Subcutaneous abdominal adipose tissue (tissue), 5 donors: ENCODE results near the gene LSAMP.

Experiments
- H3K27ac ChIP-seq: one replicate; pipeline ENCODE4 v1.7.0; 2013; ENCODE audit warnings: low read depth, mild to moderate bottlenecking, inconsistent platforms, low read length, moderate library complexity
- H3K27me3 ChIP-seq, 5 donors: one replicate each; pipeline ENCODE4 v1.7.0; 2013; ENCODE audit warnings: low read length in 5 of 5, inconsistent platforms in 1 of 5; ENCODE audit not compliant: control insufficient read depth in 5 of 5, insufficient read depth in 4 of 5
- H3K36me3 ChIP-seq, 5 donors: one replicate each; pipeline ENCODE4 v1.7.0; 2013; ENCODE audit warnings: low read length in 5 of 5; ENCODE audit not compliant: control insufficient read depth in 5 of 5, insufficient read depth in 5 of 5
- H3K4me1 ChIP-seq, 5 donors: one replicate each; pipeline ENCODE4 v1.7.0; 2013; ENCODE audit warnings: low read length in 5 of 5, mild to moderate bottlenecking in 3 of 5, moderate library complexity in 1 of 5; ENCODE audit not compliant: control insufficient read depth in 5 of 5, insufficient read depth in 5 of 5
- H3K4me3 ChIP-seq, 5 donors: one replicate each; pipeline ENCODE4 v1.7.0; 2013; ENCODE audit warnings: low read length in 5 of 5, low read depth in 1 of 5
- H3K9ac ChIP-seq, 5 donors: one replicate each; pipeline ENCODE4 v1.7.0; 2013; ENCODE audit warnings: low read length in 5 of 5, mild to moderate bottlenecking in 4 of 5, moderate library complexity in 3 of 5
- H3K9me3 ChIP-seq, 5 donors: one replicate each; pipeline ENCODE4 v1.7.0; 2013; ENCODE audit warnings: low read length in 5 of 5; ENCODE audit not compliant: control insufficient read depth in 5 of 5
- donor health status: healthy.
- donor health status: healthy.
- donor health status: healthy.
- donor health status: healthy.
- donor health status: healthy.

The LSAMP gene

DNA sequence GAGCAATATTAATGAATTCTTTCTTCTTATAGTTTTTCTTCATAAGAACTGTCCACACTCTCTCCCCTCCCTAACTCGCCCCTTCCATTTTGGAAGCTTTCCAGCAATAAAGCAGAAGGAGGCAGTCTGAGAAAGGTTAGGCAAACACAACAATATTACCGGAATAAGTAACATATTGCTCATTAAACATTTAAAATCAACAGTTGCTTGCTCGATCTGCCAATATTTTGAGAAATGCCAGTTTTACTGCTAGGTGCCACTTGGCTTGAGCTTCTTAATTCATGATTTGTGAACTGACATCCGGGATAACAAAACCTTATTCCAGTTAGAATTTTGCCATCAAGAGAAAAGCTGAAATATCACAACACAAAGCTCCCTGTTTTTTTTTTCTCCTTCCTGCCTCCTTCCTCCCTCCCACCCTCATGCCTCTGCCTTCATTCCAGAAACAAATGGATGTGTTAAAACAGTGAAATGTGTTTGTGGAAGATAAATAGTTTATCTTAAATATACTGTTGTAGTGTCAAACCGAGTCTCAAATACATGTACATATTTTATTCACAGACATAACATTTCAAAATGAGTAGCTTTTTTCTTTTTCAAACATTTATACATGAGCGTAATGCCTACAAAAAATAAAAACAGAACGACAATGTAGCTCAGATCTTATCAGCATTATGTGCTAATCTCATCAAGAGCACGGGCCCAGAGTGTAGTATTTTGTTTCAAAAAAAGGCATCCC lies 568.2 kb downstream of the LSAMP start:
- Histone ChIP-seq H3K4me1 (peaks cover 0 to 6% (median 0%) of the 10 kb centered on the region in 5 donors), H3K27ac (no peak overlapping the region), H3K4me3 (peak overlapping the region in 3 of 5 donors; percentile 37 to 45 (median 44)), H3K9me3 (no peaks in the 10 kb centered on the region), H3K36me3 (no peaks in the 10 kb centered on the region), H3K9ac (peak overlapping the region in 2 of 5 donors; percentile 41), H3K27me3 (no peaks in the 10 kb centered on the region)

DNA sequence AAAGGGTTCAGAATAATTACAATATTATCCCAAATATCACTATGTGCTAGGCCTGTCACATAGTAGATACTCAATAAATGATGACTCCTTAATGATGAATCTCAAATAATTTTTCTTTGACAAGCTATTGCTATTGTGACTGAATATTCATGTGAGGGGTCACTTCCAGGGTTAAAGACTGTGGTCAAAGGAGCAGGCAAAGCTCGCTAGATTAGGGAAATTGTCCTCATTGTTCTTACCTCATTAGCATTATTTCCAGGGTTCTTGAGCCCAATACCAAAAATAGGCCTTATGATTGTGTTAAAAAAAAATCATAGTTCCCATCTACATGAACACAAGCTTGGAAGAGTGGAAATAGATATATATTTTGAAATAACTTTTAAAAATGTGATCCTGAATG lies 569.8 kb downstream of the LSAMP start:
- Histone ChIP-seq H3K4me1 (peaks cover 0 to 6% (median 0%) of the 10 kb centered on the region in 5 donors), H3K9ac (no peak overlapping the region), H3K9me3 (no peaks in the 10 kb centered on the region), H3K4me3 (no peak overlapping the region), H3K27ac (no peak overlapping the region), H3K27me3 (no peaks in the 10 kb centered on the region), H3K36me3 (no peaks in the 10 kb centered on the region)

DNA sequence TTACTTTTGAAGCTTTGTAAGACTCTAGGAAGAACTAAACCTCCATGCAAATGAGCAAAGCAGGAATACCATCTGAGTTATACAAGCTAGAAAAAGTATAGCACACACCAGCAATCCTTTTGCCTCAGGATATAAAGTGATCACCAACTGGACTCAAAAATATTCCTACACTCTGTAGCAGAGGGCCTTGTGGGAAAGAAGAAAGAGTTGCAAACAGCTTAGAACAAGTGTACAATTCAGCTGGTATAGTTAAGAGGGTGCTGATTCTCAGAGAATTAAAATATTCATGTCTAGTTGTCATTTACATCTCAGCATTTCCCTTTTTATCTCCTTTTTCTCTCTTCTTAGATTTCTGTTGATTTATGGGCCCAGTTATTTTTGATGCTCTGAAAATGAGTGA lies 573.6 kb downstream of the LSAMP start:
- no peak overlapping the region for H3K4me3 ChIP-seq
- H3K27me3 ChIP-seq = no peaks in the 10 kb centered on the region
- no peaks in the 10 kb centered on the region for H3K4me1 ChIP-seq
- no peaks in the 10 kb centered on the region for H3K9me3 ChIP-seq
- no peaks in the 10 kb centered on the region for H3K36me3 ChIP-seq
- no peak overlapping the region for H3K27ac ChIP-seq
- no peak overlapping the region for H3K9ac ChIP-seq

DNA sequence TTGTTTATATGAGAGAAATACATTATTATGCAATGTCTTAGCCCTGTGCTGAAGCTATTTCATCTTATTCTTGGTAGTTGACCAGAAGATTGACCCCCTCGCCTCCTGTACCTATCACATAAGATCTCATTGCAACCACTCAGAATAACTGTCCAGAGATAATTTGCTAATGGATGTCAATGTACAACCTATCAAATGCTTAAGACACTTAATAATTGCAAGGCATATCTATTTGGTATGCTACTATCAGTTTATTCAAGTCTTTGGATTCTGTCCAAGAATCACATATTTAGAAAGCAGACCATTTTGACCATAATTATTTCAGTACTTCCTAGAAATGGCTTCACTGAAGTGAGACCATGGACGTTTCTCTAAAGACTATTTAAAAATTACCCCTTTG lies 580.4 kb downstream of the LSAMP start:
- no peaks in the 10 kb centered on the region for H3K4me1 ChIP-seq
- no peak overlapping the region for H3K9ac ChIP-seq
- no peaks in the 10 kb centered on the region for H3K9me3 ChIP-seq
- H3K4me3 ChIP-seq = no peak overlapping the region
- no peaks in the 10 kb centered on the region for H3K27me3 ChIP-seq
- H3K27ac ChIP-seq = no peak overlapping the region
- no peaks in the 10 kb centered on the region for H3K36me3 ChIP-seq

- no peak overlapping the region for H3K9ac ChIP-seq
- H3K4me1 ChIP-seq = no peaks in the 10 kb centered on the region
- no peaks in the 10 kb centered on the region for H3K36me3 ChIP-seq
- H3K27me3 ChIP-seq = no peaks in the 10 kb centered on the region
- H3K4me3 ChIP-seq = no peak overlapping the region
- no peak overlapping the region for H3K27ac ChIP-seq
- H3K9me3 ChIP-seq = no peaks in the 10 kb centered on the region
Observed at GRCh38 chr3:115862849-115863248, 582.4 kb downstream of the LSAMP start.

DNA sequence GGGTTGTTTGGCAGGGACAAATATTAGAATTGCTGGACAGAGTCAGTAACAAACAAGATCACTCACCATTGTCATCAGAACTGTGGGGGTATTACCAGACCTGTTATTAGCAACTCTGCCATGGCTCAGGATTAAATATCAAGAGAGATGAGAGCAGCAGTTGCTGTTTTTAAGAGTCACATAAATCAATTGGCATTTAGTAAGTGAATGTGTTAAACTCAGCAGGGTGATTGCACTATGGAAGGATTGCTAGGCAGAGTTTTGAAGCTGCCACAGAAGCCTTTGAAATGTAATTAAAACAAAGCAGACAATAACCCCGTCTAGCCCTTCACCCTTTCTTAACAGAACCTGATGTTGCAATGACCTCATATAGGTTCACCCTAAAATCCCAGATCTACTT lies 583.2 kb downstream of the LSAMP start:
- H3K9me3 ChIP-seq = no peaks in the 10 kb centered on the region
- no peak overlapping the region for H3K4me3 ChIP-seq
- H3K4me1 ChIP-seq = no peaks in the 10 kb centered on the region
- no peak overlapping the region for H3K9ac ChIP-seq
- no peaks in the 10 kb centered on the region for H3K27me3 ChIP-seq
- H3K27ac ChIP-seq = no peak overlapping the region
- H3K36me3 ChIP-seq = no peaks in the 10 kb centered on the region

- Histone ChIP-seq H3K9ac (no peak overlapping the region), H3K27me3 (no peaks in the 10 kb centered on the region), H3K4me3 (no peak overlapping the region), H3K4me1 (no peaks in the 10 kb centered on the region), H3K27ac (no peak overlapping the region), H3K9me3 (no peaks in the 10 kb centered on the region), H3K36me3 (no peaks in the 10 kb centered on the region)
Observed at GRCh38 chr3:115861166-115861733, 584.0 kb downstream of the LSAMP start.

DNA sequence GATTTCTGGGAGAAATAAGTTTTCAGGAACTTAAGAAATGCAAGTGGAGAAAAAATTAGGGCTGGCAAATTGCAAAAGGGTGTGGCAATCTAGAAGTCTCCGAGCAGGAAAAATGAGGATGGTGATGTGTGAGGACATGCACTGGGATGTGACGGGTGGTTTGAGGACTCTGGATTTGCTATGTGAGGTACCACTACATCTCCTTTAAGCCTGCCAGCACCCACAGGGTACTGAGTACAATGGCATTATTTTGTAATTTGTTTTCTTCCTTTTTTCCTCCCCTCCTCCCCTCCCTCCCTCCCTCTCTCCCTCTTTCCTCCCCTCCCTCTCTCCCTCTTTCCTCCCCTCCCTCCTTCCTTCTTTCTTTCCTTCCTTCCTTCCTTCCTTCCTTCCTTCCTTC lies 584.5 kb downstream of the LSAMP start:
- Histone ChIP-seq H3K4me3 (no peak overlapping the region), H3K9me3 (no peaks in the 10 kb centered on the region), H3K27me3 (no peaks in the 10 kb centered on the region), H3K9ac (no peak overlapping the region), H3K4me1 (no peaks in the 10 kb centered on the region), H3K36me3 (no peaks in the 10 kb centered on the region), H3K27ac (no peak overlapping the region)

- Histone ChIP-seq H3K27me3 (no peaks in the 10 kb centered on the region), H3K27ac (no peak overlapping the region), H3K9me3 (no peaks in the 10 kb centered on the region), H3K36me3 (no peaks in the 10 kb centered on the region), H3K4me1 (no peaks in the 10 kb centered on the region), H3K4me3 (no peak overlapping the region), H3K9ac (no peak overlapping the region)
Observed at GRCh38 chr3:115859002-115859807, 586.1 kb downstream of the LSAMP start.

GRCh38 chr3:115857518-115858136 lies 587.7 kb downstream of the LSAMP start:
- no peaks in the 10 kb centered on the region for H3K36me3 ChIP-seq
- no peak overlapping the region for H3K27ac ChIP-seq
- no peak overlapping the region for H3K9ac ChIP-seq
- no peaks in the 10 kb centered on the region for H3K4me1 ChIP-seq
- no peaks in the 10 kb centered on the region for H3K27me3 ChIP-seq
- no peak overlapping the region for H3K4me3 ChIP-seq
- no peaks in the 10 kb centered on the region for H3K9me3 ChIP-seq
